Dermis microvascular lymphatic vessel endothelial cell (primary cell): ENCODE data around the gene FLYWCH2. TPM values are rescaled to one million over a fixed set of nuclear protein-coding genes. Genes with fewer than 3 reads are reported as not detected.

Experiments used
- DNase-seq, 2 donors: peaks; one replicate each; pipeline versions ENCODE4 v3.0.0 to v3.0.0-alpha.2; 2010; ENCODE audit warnings: low read depth in 2 of 2
- total RNA-seq: library from RNA; depleted of rRNA; stranded (reverse); fragments of >200 nt; gene quantifications from 2 replicates; pipeline ENCODE4 v1.2.1, GENCODE V29; 2014

FLYWCH2 gene, protein sequence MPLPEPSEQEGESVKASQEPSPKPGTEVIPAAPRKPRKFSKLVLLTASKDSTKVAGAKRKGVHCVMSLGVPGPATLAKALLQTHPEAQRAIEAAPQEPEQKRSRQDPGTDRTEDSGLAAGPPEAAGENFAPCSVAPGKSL
- total RNA-seq: 31.5 and 33.1 TPM in 2 replicates

DNA sequence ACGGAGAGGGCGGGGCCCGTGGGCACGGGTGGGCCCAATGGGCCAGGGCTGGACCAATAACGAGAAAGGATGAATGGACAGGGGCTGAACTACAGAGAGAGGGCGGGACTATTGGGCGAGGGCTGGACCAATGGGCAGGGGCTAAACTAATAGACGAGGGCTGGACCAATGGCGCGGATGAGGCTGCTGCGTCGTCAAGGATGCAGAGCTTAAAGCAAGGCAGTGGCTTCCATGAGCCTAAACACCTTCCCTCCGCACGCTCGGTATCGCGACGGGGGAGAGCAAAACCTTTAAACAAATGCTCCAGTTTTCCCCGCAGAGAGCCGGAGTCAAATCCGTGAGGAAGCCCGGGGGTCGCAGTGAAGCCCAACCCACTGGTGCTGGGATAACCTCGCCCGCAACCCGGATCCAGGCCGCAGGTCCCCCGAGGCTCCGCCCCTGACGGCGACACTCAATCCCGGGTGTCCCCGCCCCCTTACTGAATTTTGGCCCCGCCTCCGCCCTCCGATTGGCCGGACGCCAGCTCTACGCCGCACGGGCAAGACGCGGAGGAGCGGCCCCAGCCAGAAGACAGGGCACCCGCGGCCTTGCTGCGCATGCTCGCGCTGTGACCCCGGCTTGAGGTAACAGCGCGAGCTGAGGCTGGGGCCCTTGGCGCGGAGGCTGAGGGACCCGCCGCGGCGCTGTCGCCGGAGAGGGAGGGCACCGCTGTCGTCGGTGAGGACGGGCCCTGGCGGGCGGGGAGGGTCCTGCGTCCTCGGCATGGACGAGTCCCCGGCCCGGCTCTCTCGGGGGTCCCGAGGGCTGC, at the start of gene FLYWCH2:
Gene FLYWCH2 (plus strand): TSS at position 566 of the 808 bp plus-strand sequence. CDS start 13,235 bp downstream, outside the sequence.
- peak; percentile 97 to 99 for DNase-seq

DNA sequence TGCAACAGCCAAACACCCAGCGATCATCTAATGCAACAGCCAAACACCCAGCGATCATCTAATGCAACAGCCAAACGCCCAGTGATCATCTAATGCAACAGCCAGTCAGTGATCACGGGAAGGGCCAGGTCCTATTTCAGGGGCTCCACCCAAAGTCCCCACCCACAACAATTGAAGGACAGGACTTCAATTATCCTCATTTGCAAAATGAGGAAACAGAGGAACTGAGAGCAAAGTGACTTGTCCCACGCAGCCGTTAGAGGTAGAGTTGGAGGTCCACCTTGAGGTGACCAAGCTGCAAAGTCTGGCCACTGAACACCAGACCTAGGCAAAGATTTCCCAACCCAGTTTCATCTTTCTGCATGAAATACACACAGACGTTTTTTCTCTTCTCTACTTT, 49.2 kb upstream of the FLYWCH2 start:
- DNase-seq: no peak

DNA sequence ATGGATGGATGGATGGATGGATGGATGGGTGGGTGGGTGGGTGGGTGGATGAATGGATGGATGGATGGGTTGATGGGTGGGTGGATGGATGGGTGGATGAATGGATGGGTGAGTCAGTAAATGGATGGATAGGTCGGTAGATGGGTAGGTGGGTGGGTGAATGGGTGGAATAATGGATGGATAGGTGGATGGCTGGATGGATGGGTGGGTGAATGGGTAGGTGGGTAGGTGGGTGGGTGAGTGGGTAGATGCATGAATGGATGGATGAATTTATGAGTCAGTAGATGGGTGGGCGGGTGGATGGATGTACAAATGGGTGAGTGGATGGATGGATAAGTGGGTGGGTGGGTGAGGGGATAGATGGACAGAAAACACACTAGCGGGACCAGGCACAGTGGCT, 48.0 kb upstream of the FLYWCH2 start:
- no peak for DNase-seq

DNA sequence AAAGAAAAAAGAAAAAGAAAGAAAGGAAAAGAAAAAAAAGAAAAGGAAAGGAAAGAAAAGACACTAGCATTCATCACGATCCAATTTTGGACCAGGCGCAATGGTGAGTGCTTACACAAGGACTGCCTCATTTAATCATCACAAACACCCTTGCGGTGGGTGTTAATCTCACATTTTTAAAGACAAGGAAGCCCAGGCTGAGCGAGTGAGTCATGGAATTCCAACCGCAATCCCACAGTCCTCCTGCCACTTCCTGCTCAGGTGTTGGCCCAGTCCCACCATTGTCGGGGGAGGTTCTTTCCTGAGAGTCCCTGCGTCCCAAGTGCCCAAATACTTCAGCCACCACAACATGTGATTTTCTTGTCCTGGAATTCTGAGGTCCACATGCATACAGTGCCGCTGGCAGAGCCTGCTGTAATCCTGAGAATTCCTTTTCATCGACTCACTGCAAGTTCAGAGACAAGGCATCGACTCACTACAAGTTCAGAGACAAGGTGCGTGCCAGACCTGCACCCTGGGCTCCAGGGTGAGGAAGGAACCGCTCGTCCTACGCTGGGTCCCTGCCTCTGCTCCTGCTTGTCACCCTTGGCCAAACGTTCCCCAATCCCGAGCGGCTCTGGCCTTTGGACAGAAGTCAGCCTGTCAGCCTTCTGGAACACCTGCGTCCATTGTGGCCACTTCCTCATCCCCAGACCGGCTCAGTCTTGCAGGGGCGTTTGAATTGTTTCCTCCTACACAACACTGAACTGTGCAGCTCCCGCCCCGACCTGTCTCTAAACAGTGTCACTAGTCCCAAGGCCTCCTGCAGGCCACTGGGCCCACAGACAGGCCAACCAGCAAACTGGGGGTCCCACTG, 47.1 kb upstream of the FLYWCH2 start:
- peak; percentile 18 to 73 for DNase-seq

DNA sequence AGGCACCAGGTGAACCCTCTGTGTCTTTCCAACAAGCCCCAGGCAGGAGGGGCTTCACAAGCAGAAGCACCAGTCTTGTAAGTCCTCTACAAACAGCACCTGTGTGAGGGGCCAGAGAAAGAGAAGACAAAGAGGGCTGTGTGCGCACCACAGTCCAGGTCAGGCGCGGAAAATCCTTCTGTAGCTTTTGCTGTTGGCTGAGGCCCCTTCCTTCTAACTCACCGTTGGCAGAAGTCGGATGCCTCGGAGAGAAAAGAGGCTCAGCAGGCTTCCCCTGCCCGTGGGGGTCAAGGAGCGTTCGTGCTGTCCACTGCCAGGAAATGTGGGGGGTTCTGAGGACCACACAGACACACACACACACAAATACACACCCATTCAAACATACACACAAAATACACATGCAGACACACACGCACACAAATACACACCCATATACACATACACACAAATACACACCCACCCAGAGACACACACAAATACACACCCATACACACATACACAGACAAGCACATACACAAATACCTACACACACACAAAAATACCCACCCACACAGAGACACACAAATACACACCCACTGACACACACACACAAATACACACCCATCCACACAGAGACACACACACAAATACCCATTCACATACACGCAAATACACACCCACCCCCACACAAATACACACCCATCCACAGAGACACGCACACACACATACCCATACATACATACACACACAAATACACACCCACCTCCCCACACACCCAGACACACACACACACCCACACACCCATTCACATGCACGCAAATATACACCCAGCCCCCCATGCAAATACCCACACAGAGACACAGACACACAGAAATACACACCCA, 46.1 kb upstream of the FLYWCH2 start:
- no peak for DNase-seq

DNA sequence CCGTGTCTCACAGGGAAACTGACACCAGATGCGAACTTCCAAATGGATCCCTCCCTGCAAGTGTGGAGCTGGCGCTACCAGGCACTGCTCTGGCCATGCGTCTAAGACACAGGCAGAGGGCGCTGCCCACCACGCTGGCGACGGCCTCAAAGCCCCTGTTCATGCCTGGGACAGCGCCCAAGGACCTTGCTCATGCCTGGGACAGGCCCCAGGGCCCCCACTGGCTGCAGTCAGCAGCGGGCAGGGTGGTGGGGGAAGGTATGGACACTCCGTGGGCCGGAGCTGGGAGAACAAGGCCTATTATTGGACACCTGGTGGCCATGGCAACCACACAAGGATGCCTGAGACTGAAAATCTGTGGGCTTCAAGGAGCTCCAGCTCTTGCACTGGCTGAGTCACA, 44.1 kb upstream of the FLYWCH2 start:
- peak; percentile 65 to 81 for DNase-seq

DNA sequence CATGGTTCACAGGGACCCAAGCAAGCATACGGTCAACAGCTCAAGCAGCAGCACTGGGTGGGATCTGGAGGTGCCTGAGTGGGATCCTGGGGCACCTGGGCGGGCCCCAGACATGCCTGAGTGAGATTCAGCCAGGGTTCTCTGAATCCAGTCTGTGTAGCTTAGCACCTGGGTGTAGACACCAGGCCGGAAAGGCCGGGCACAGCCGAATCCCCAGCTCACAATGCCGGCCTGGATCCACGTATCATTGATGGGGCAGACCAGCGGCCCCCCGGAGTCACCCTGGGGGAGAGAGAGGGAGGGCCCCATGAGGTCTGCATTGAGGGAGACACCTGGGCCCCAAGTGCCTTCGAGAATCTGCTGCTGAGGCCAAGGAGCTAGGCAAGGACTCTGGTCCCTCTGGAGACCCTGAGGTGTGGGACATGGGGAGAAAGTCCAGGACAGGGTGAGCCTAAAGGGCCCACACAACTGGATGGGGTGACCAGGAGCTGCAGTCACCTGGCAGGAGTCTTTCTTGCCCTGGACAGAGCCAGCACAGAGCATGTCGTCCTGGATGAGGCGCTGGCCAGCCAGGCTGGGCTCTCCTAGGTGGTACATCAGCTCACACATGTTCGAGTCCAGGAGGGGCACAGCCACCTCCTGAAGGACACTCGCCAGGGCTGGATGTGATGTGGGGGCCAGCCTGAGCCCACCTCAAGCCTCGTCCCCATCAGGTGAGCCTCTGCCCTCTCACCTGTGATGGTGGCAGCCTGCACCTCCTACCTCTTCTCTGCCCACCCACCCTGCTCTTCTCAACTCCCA, 43.2 kb upstream of the FLYWCH2 start:
- DNase-seq: no peak

DNA sequence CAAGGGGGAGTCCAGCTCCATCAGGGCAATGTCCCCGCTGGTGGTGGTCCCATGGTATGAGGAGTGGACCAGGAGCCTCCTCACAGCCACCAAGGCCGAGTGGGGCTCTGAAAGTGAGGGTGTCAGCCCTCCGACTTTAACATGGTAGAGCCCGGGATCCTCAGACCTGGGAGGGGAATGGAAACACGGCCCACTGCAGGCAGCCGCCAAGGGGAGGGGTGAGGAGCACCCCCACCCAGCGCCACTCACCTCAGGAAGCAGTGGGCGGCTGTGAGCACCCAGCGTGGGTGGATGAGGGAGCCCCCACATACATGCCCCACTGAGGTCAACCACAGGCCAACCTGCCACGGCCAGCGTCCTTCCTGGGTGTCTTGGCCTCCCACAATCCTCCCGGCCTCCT, 42.1 kb upstream of the FLYWCH2 start:
- no peak for DNase-seq

DNA sequence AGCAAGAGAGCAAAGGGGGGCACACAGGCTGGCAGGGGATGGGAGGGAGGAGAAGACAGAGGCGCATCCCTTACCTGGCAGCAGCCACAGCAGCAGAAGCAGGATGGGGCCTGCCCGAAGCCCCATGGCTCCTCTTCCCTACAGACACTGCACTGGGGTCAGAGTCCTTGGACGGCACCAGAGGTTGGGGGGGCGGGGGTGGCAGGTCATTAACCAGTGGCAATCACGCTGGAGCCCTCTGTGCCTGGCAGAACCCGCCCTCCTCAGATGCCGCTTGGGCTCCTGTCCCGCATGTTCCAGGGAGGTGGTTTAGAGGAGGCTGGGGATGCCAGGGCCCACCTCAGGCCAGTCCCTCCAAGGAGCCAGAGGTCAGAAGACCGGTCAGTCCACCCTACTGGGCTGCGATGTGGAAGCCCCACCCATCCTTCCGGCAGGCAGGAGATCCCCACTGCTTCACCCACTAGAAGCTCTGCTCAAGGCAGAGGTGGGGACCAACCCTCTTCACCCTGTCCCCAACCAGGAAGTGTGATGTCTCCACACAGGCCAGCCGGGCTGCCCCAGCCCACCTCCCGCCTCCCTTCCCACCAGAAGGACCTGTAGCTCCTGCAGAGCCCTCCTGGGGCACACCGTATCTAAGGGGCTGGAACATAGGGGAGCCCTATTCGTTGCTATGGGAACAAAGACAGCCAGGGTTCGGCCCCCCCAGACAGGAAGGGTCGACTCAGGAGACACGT, 41.2 kb upstream of the FLYWCH2 start:
- no peak for DNase-seq

DNA sequence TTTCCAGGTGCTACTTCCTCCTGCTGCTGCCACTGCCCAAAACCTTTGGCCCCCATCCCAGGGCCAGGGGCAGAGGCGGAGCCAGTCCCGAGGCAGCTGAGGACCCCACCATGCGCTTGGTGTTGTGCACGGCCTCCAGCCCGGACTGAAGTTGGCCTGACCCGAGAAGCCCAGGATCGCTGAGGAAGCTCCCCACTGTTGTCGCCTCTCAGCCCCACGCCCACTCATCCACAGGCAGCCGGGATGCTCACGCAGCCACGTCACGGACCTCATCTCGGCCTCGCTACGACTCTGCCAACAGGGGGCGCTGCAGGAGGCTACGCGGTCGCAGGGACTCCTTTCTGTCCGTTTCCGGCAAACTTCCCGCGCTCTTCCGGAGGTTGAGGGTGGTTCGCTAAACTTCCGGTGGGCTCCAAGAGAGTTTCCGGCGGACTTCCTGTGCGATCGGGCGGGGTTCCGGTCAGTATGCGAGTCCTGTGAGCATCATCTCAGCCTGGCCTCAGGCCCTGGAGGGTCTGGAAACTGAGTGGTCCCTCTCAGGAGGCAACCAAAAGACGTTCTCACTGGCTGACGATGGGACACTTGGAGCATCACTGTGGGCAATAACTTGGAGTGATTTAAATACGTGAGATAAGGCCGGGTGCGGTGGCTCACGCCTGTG, 40.5 kb upstream of the FLYWCH2 start:
- peak; percentile 17 to 69 for DNase-seq

DNA sequence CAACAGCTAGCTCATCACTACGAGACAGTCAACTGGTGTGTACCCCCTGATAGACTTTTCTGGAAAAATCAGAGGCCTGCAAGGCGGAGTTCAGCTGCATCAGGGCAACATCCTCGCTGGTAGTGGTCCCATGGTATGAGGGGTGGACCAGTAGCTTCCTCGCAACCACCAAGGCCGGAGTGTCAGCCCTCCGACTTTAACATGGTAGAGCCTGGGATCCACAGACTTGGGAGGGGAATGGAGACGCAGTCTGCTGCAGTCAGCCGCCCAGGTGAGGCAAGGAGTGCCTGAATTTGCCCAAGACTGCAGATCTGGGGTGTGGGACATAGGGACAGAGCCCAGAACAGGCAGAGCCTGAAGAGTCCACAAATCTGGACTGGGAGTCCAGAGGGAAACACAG, 39.5 kb upstream of the FLYWCH2 start:
- DNase-seq: no peak

DNA sequence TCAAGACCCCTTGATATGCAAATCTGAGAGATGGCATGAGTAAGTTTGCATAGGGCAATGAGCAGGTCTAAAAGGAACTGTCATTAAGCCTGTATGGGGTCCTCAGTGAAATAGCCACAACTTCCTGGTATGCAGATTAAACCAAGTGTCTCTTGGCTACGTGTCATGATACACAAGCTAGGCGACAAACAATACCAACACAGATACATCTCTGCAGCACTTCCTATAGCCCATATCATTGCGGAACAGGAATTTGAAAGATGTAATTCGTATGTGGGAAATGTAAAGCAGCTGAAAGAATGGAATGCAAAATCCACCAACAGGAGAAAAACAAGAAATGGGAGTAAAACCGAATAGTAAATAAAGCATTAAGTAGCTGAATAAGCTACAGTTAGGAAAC, 37.9 kb upstream of the FLYWCH2 start:
- no peak for DNase-seq

DNA sequence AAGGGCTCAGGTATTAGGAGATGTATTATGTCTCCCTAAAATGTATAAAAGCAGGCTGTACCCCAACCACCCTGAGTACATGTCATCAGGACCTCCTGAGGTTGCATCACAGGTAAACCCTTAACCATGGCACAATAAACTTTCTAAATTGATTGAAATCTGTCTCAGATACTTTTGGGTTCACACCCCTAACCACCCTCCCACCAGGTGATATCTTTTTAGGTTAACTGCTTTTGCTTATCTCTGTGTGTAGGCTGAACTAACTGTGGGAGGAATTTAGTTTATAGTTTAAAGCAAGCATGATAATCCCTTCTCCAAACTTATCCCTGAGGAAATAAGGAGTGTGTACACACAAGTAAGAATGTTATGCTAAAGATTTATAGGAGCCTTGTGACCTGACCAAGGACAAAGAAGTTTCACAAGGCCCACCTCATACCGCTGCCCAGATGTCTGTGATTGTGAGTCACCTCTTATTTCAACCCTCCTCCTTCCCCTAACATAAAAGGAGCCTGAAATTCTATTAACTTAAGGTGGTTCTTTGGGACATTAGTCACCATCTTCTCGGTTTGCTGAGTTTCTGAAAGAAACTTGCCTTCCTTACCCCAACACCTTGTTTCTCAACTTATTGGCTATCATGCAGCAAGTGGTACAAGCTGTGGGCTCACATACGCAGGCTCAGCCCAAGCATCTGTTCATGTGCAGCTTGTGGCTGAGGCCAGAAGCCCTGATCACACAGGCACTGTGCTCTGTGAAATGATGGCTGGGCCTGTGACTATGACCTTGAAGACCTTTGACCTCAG, 36.3 kb upstream of the FLYWCH2 start:
- DNase-seq: no peak

DNA sequence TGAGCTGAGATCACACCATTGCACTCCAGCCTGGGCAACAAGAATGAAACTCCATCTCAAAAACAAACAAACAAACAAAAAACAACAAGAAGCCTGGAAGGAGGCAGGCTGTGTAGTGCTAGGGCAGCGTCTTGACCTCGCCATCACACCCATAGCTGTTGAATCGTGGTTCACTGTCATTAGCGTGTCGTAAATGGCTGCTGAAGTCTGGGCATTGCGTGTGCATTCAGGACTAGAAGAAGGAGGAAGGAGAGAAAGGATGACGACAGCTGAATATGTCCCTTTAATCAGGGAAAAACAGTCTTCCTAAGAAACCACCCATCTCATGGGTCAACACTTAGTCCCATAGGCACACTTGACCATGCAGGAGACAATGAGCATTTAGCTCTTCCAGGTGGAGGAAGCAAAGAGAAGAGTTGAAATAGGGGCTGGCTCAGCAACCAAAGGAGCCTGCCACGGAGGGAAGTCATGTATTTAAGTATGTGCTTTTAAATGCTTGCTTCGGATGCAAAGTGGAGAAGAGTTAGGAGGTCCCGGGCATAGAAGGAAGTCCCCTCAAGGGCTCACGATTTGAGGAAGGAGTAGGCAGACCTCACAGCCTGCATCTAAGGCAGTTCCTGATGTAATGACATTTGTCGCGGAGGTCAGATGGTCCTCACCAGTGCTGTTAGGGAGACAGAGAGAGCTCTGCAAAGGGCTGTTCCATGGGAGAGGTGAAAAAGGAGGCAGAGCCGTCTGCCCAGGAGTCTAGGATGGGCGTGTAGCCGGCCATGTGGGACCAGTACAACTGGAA, 33.9 kb upstream of the FLYWCH2 start:
- DNase-seq: no peak

DNA sequence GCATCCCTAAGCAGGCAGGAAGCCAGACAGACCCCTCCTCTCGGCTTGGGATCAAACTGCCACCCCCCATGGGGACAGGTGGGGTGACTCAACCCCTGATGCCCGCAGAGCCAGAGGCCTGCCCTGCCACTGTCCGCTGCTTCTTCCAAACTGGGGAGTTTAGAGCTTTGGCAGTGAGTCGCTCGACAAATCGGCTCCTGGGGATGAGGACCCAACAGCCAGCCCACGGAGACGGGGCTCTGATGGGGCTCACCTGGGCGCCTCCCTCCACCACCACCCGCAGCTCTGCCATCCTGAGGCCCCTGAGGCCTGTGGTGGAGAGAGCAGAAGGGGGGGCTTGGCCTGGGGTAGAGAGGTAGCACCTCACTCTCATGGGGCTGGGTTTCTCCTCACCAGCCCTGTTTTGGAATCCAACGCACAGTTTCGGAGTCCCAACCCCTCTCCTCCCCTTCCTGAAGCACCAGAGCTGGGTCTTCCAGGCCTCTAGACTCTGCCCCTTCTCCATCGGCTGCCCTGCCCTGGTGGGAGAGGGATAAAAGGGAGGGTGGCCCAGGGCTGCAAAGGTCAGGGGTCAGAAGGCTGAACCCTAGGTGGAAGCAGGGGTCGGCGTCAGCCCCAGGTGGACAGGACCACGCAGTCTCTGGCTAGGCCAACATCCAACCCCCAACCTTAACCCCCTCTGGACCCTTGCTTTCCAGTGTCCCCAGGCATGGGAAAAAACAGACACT, 30.8 kb upstream of the FLYWCH2 start:
- DNase-seq: no peak

DNA sequence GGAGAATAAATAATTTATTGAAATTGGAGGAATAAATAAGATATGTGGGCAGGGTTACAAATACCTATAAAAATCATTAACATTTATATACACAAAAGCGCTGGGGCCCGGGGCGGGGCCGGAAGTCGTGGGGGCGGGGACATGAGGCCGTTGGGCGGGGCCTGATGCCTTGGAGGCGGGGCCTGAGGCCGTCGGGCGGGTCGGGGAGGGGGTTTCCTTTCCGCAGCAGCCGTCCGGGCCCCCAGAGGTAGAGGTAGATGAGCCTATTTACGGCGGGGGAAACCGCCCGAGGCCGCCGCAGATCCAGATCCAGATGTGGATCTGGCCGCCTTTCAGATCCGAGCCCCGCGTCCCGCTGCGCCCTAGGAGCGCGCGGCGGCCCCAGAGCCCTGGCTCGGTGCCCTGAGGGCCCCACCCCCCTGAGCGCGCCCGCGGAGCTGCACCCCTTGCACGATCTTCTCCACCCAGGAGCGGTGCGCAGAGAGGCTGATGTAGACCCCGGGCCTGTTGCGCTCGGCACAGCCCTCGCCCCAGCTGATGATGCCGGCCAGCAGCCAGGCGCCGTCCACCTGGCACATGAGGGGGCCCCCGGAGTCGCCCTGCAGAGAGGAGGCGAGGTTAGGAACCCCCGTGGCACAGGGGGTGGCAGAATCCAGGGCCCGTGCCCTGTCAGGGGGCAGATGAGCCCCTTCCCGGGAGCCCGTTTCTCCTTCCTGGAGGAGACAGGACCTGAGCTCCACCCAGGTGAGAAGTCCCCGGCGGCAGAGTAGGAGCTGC, 30.1 kb upstream of the FLYWCH2 start:
- DNase-seq: no peak
